Measurements from ENCODE around the gene RUSF1.

- TF ChIP-seq POLR2AphosphoS5 (IDR thresholded peaks at IDR 0.05; ENCODE audit: low read depth, low read length), result no peak
- TF ChIP-seq FOXP2 (optimal IDR thresholded peaks at IDR 0.05; ENCODE audit: borderline replicate concordance, extremely low read depth, extremely low read length, insufficient read depth), result no peak
Measured at GRCh38 chr16:31527734-31528274, 19.6 kb upstream of the RUSF1 start, which contains the start of gene AHSP.
